GM12891 (cell line): ENCODE data around the gene TTYH1.

Experiments used
- PAX5 ChIP-seq: IDR thresholded peaks from 2 replicates; pipeline ENCODE4 v1.6.1; 2011; ENCODE audit warnings: low read length, moderate library complexity, mild to moderate bottlenecking; ENCODE audit not compliant: insufficient read depth, severe bottlenecking
- POLR2A ChIP-seq: IDR thresholded peaks from 2 replicates; pipeline ENCODE4 v1.6.1; 2011; ENCODE audit warnings: low read depth, low read length, control low read depth
- POLR2AphosphoS5 ChIP-seq: IDR thresholded peaks from 2 replicates; pipeline ENCODE4 v1.6.1; 2011; ENCODE audit warnings: low read depth, low read length, control low read depth
- POU2F2 ChIP-seq: IDR thresholded peaks from 2 replicates; pipeline ENCODE4 v1.6.1; 2011; ENCODE audit warnings: low read depth, mild to moderate bottlenecking, control low read depth, low read length, moderate library complexity
- SPI1 ChIP-seq: IDR thresholded peaks from 2 replicates; pipeline ENCODE4 v1.6.1; 2011; ENCODE audit warnings: low read depth, low read length, control low read depth
- TAF1 ChIP-seq: IDR thresholded peaks from 2 replicates; pipeline ENCODE4 v1.6.1; 2011; ENCODE audit warnings: low read depth, low read length, control low read depth

DNA sequence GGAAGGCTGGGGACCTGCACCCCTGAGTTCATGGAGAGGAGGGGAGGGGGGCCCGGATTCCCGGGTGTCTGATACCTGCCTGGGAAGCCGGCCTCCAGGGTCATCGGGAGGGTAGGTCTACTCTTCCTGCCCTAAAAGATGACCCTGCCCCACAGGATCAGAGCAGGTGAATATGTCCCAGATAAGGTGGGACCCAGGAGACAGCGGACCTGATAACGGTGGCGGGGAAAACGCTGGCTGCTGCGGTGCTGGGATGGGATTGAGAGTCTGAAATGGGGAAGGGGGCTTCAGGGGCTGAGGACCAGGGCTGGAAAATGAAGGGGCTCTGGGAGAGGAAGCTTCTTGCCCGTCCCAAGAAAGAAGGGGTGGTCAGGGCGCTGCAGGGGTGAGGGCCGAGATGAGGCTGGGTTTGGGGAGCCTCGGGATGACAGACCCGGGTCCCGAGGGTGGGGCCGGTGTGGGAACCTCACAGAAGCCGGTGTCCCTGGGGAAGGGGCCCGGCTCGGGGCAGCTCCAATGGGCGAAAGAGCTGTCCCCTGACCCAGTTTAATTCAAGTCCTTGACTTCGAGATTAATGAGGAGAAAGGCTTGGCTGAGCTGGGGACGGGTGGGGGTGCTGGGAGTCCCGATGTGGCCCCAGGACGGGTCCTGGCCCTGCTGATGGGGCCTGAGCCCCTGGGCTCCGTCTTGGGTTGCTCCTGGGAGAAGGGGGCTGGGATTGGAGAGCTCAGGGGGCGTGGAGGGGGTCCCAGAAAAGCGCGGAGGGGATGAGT is 823 bp downstream of the TTYH1 start:
- TF ChIP-seq POLR2A = no peak
- no peak for TF ChIP-seq POU2F2
- no peak for TF ChIP-seq POLR2AphosphoS5
- TF ChIP-seq TAF1 = no peak
- no peak for TF ChIP-seq SPI1
- no peak for TF ChIP-seq PAX5
